Activated CD4-positive, alpha-beta T cell treated with anti-CD3 and anti-CD28 coated beads, Interleukin-10, Interleukin-2, amounts not matched to agents 100 ng/mL and 50 ng/mL, durations not matched to agents 16 hours and 8 hours (primary cell): ENCODE measurements around the gene TRIM60.
"Not testable (repeated sequence)": the region's sequence is repeated elsewhere in the genome, so short reads cannot be mapped to it uniquely, and the experiment has no call there.

Experiments used
- DNase-seq: peaks from one replicate; pipeline ENCODE4 v3.0.0-alpha.2; 2020

TRIM60 gene

DNA sequence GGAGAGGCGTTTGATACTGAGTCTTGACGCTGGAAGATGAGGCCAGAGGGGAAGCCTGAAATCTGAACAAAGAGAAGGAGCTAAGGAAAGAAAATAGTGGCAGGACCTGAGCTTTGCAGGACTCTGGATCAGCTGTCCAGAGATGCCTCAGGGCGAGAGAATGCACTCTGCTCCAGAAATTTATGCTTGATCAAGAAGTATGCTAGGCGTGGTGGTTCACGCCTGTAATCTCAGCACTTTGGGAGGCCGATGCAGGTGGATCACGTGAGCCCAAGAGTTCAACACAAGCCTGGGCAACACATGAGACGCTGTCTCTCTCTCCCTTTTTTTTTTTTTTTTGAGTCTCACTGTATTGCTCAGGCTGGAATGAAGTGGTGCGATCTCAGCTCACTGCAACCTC is 23.8 kb downstream of the TRIM60 start:
- no peak for DNase-seq

- no peak for DNase-seq
Measured at GRCh38 chr4:165058666-165059065, 26.9 kb downstream of the TRIM60 start.

- DNase-seq, result no peak
Measured at GRCh38 chr4:165059386-165059785, 27.6 kb downstream of the TRIM60 start.

- DNase-seq, result no peak
Measured at GRCh38 chr4:165060938-165061337, 29.1 kb downstream of the TRIM60 start.

DNA sequence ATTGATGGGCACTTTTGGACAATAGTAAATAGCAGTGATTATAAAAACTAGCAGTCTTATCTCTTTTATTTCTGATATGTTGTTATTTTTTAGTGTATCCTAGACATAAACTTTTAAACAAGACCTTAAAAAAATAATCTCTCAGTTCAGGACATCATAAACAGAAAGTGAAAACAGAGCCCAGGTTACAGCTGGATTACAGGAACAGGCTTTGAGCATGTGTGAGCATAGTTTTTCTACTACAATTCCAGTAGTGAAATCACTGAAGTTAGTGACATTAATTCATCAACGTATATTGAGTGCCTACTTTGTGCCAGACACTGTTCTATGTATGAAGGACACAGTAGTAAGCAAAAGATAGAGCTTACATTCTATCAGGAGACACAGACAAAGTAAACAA is 38.8 kb downstream of the TRIM60 start:
- no peak for DNase-seq

DNA sequence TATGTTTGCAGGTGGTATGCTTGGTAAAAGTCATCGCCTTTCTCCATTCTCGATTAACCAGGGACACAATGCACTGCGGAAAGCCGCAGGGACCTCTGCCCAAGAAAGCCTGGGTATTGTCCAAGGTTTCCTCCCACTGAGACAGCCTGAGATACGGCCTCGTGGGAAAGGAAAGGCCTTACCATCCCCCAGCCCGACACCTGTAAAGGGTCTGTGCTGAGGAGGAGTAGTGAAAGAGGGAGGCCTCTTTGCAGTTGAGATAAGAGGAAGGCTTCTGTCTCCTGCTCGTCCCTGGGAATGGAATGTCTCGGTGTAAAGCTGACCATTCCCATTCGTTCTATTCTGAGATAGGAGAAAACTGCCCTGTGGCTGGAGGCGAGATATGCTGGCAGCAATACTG is 41.5 kb downstream of the TRIM60 start:
- not testable (repeated sequence) for DNase-seq

GRCh38 chr4:165077034-165077578 is 45.3 kb downstream of the TRIM60 start:
- DNase-seq, result no peak

DNA sequence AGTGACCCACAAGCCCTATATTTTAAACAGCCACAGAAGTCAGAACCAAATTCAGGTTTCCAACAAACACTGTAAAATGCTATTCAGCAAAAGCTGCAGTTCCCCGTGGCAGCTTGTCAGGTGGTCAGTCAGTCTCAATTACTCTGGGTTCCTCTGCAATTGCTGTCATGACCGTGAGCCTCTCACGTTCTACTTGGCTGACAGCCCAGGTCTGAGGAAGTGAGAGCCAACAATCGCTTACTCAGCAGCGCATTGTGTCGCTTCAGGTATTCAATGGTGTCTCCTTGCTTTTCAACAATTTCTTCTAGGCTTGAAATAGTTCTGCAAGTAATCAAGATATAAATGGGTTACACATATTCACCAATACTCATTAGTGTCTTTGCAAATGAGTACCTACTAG is 47.7 kb downstream of the TRIM60 start:
- no peak for DNase-seq

GRCh38 chr4:165084787-165085186 is 53.0 kb downstream of the TRIM60 start:
- DNase-seq, result not testable (repeated sequence)

DNA sequence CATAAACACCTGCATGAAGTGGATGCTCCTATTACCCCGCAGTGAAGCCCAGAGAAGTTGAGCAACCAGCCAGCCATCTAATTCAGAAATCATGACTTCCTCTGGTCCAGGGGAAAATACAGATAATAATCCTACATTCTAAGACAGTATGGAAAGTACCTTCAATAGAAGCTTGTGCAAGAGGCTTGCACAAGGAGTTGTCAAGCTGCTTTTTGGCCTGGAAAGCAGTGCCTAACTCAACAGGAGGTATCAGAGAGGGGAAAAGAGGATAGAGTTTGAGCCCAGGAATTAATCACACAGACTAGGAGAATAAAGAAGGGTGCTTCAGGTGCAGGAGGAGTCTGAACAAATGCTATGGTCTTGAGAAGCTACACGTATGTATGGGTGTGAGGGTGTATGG is 54.1 kb downstream of the TRIM60 start:
- no peak for DNase-seq

GRCh38 chr4:165088366-165088765 is 56.6 kb downstream of the TRIM60 start:
- DNase-seq, result no peak
